T-cell (primary cell): ENCODE data around the gene TBL1XR1. TPM values are rescaled to one million over a fixed set of nuclear protein-coding genes. Genes with fewer than 3 reads are reported as not detected.
"Not testable (repeated sequence)": the region's sequence is repeated elsewhere in the genome, so short reads cannot be mapped to it uniquely, and the experiment has no call there.

Experiments used
- ATAC-seq, 4 experiments: fragments of 200-7000 bp in 3 of 4; fragments of 150-1000 bp in 1 of 4; cut with Tn5 transposase; replicated peaks in 1 of 4; 1 replicate in 3 of 4; 2 replicates in 1 of 4; pipeline ENCODE4 v1.10.0; 2021; ENCODE audit warnings: moderate library complexity in 3 of 4, mild to moderate bottlenecking in 2 of 4, moderate number of reproducible peaks in 1 of 4
- CTCF ChIA-PET, 2 donors: fragments of 300-600 bp; sonication (Branson Sonifier 250); formaldehyde crosslinking; loops; one replicate each; lab custom pipeline; 2022; ENCODE audit warnings: antibody characterized with exemption in 2 of 2; lab: Charles Lee
- POLR2A ChIA-PET, 2 donors: fragments of 300-600 bp; sonication (Branson Sonifier 250); formaldehyde crosslinking; loops; one replicate each; lab custom pipeline; 2022; ENCODE audit warnings: antibody characterized with exemption in 2 of 2; lab: Charles Lee
- DNase-seq, 35 experiments: peaks; one replicate each; pipeline versions ENCODE4 v3.0.0 to v3.0.0-alpha.2; 2013 to 2023
- H3K27ac ChIP-seq: one replicate; pipeline ENCODE4 v1.5.1; 2013; ENCODE audit warnings: low read length
- H3K27me3 ChIP-seq, 2 experiments: replicated peaks in 1 of 2; 1 replicate in 1 of 2; 2 replicates in 1 of 2; pipeline versions ENCODE4 v1.6.1 to v1.7.0; 2013; ENCODE audit warnings: low read length in 1 of 2, mixed read lengths in 1 of 2; ENCODE audit not compliant: control insufficient read depth in 2 of 2, insufficient read depth in 2 of 2; ENCODE audit errors: extremely low read depth in 1 of 2
- H3K36me3 ChIP-seq, 2 donors: 1 replicate in 1 of 2; 2 replicates in 1 of 2; pipeline versions ENCODE4 v1.6.1 to v1.7.0; 2013; ENCODE audit warnings: low read length in 1 of 2; ENCODE audit not compliant: control insufficient read depth in 2 of 2, insufficient read depth in 1 of 2; ENCODE audit errors: extremely low read depth in 1 of 2
- H3K4me1 ChIP-seq, 2 experiments: 1 replicate in 1 of 2; 2 replicates in 1 of 2; pipeline versions ENCODE4 v1.6.1 to v1.7.0; 2013; ENCODE audit warnings: low read length in 2 of 2, mixed read lengths in 1 of 2; ENCODE audit not compliant: insufficient read depth in 2 of 2, control insufficient read depth in 1 of 2; ENCODE audit errors: extremely low read depth in 1 of 2
- H3K4me3 ChIP-seq, 2 donors: 1 replicate in 1 of 2; 2 replicates in 1 of 2; pipeline versions ENCODE4 v1.5.1 to v1.7.0; 2013; ENCODE audit warnings: mild to moderate bottlenecking in 2 of 2, low read length in 1 of 2, moderate library complexity in 1 of 2; ENCODE audit not compliant: control insufficient read depth in 1 of 2; ENCODE audit errors: extremely low read depth in 1 of 2
- H3K9me3 ChIP-seq: 2 replicates; pipeline ENCODE4 v1.7.0; 2013
- H3K27ac Mint-ChIP-seq, 2 donors: one replicate each; pipeline ENCODE4 v1.8.0; 2020 to 2021; ENCODE audit warnings: mild to moderate bottlenecking in 2 of 2, mixed read lengths in 2 of 2
- H3K27me3 Mint-ChIP-seq, 2 donors: one replicate each; pipeline ENCODE4 v1.8.0; 2021 to 2022; ENCODE audit warnings: mixed read lengths in 2 of 2
- H3K36me3 Mint-ChIP-seq: one replicate; pipeline ENCODE4 v1.8.0; 2021; ENCODE audit warnings: mixed read lengths
- H3K4me1 Mint-ChIP-seq, 3 donors: one replicate each; pipeline ENCODE4 v1.8.0; 2020 to 2022; ENCODE audit warnings: mixed read lengths in 3 of 3, mild to moderate bottlenecking in 1 of 3
- H3K4me3 Mint-ChIP-seq, 3 donors: one replicate each; pipeline ENCODE4 v1.8.0; 2020 to 2022; ENCODE audit warnings: mild to moderate bottlenecking in 3 of 3, mixed read lengths in 3 of 3, moderate library complexity in 3 of 3
- H3K9me3 Mint-ChIP-seq, 3 donors: one replicate each; pipeline ENCODE4 v1.8.0; 2020 to 2022; ENCODE audit warnings: mixed read lengths in 3 of 3
- WGBS: methylation state at CpG from one replicate; pipeline ENCODE4 v1.1.5; 2013; ENCODE audit warnings: missing lambda C conversion rate; ENCODE audit not compliant: insufficient coverage; 5-methylcytosine and 5-hydroxymethylcytosine counted together
- total RNA-seq, 35 experiments: library from RNA in 6 of 35; stranded (reverse) in 6 of 35; fragments of 120-200 nt in 1 of 35; gene quantifications; one replicate each; pipeline versions ENCODE4 v1.2.1 to v1.2.4 and lab custom pipeline; 2013 to 2026

TBL1XR1 gene
- total RNA-seq, 5 donors from 2014 or later (not counting 1 experiment from before 2014, with no cell fraction given), result 120 to 156 (median 140) TPM

GRCh38 chr3:177145954-177146353, 51.3 kb downstream of the TBL1XR1 start:
- CTCF ChIA-PET, result interaction anchor here (0.6 to 1.0 kb wide), 3 partner anchors 50 to 406 kb away, joined by 3 to 4 read pairs (median 3); no protein-coding TSS in a partner anchor
- ATAC-seq (peak in 2 of 4 experiments; percentile 18 to 27), DNase-seq (peak in 1 of 35 experiments; percentile 41)
- H3K4me1 Mint-ChIP-seq, result peaks cover 79 to 88% (median 82%) of the 10 kb centered on the region in 3 donors
- 43% methylated on average over 2 of the region's 2 CpGs for WGBS
- peaks cover 3% of the 10 kb centered on the region for H3K36me3 Mint-ChIP-seq
- POLR2A ChIA-PET, result interaction anchor here (0.5 to 1.3 kb wide), 6 partner anchors 18 to 358 kb away, joined by 3 to 4 read pairs (median 3); no protein-coding TSS in a partner anchor
- no peaks in the 10 kb centered on the region for H3K27me3 Mint-ChIP-seq
- H3K9me3 Mint-ChIP-seq, result no peaks in the 10 kb centered on the region
- no peaks in the 10 kb centered on the region for H3K9me3 ChIP-seq
- peaks cover 35 to 49% of the 10 kb centered on the region in 2 experiments for H3K4me1 ChIP-seq
- peak overlapping the region; percentile 39 to 73 (median 61) for H3K4me3 Mint-ChIP-seq
- no peaks in the 10 kb centered on the region for H3K36me3 ChIP-seq
- H3K27ac ChIP-seq, result peak overlapping the region; percentile 75
- H3K27ac Mint-ChIP-seq, result peak overlapping the region; percentile 68 to 88
- no peaks in the 10 kb centered on the region for H3K27me3 ChIP-seq
- no peak overlapping the region for H3K4me3 ChIP-seq

GRCh38 chr3:177145381-177145780, 51.9 kb downstream of the TBL1XR1 start:
- no peaks in the 10 kb centered on the region for H3K36me3 ChIP-seq
- H3K27me3 Mint-ChIP-seq, result no peaks in the 10 kb centered on the region
- H3K4me3 ChIP-seq, result no peak overlapping the region
- H3K27ac Mint-ChIP-seq, result peak overlapping the region; percentile 68 to 88
- ChIA-PET POLR2A (interaction anchor here (0.5 to 1.3 kb wide), 6 partner anchors 19 to 359 kb away, joined by 3 to 4 read pairs (median 3); no protein-coding TSS in a partner anchor), CTCF (interaction anchor here in 1 of 2 donors (0.7 to 1.4 kb wide), 4 partner anchors 9 to 406 kb away, joined by 3 to 7 read pairs (median 4); no protein-coding TSS in a partner anchor)
- peak overlapping the region; percentile 75 for H3K27ac ChIP-seq
- peak in 3 of 4 experiments; percentile 15 to 48 (median 17) for ATAC-seq
- no peaks in the 10 kb centered on the region for H3K9me3 Mint-ChIP-seq
- DNase-seq, result peak in 1 of 35 experiments; percentile 54
- WGBS, result 67% methylated on average over 1 of the region's 1 CpG
- peak overlapping the region; percentile 39 to 73 (median 61) for H3K4me3 Mint-ChIP-seq
- H3K9me3 ChIP-seq, result no peaks in the 10 kb centered on the region
- peaks cover 3% of the 10 kb centered on the region for H3K36me3 Mint-ChIP-seq
- H3K4me1 ChIP-seq, result peaks cover 35 to 46% of the 10 kb centered on the region in 2 experiments
- no peaks in the 10 kb centered on the region for H3K27me3 ChIP-seq
- peaks cover 78 to 86% (median 80%) of the 10 kb centered on the region in 3 donors for H3K4me1 Mint-ChIP-seq

- Histone ChIP-seq H3K36me3 (no peaks in the 10 kb centered on the region), H3K4me1 (peaks cover 37 to 43% of the 10 kb centered on the region in 2 experiments), H3K4me3 (no peak overlapping the region), H3K27me3 (no peaks in the 10 kb centered on the region), H3K27ac (peak overlapping the region; percentile 75), H3K9me3 (no peaks in the 10 kb centered on the region)
- ATAC-seq (peak; percentile 58 to 96 (median 68)), DNase-seq (peak in 11 of 35 experiments; percentile 4 to 80 (median 23))
- no peaks in the 10 kb centered on the region for H3K9me3 Mint-ChIP-seq
- H3K36me3 Mint-ChIP-seq, result peaks cover 3% of the 10 kb centered on the region
- CTCF ChIA-PET, result interaction anchor here in 1 of 2 donors (0.7 to 1.4 kb wide), 4 partner anchors 10 to 53 kb away, joined by 3 to 7 read pairs (median 4); no protein-coding TSS in a partner anchor
- H3K27ac Mint-ChIP-seq, result peak overlapping the region; percentile 68 to 88
- no peaks in the 10 kb centered on the region for H3K27me3 Mint-ChIP-seq
- peaks cover 78 to 84% (median 80%) of the 10 kb centered on the region in 3 donors for H3K4me1 Mint-ChIP-seq
- no CpG with 5 or more reads among the region's 3 CpGs for WGBS
- H3K4me3 Mint-ChIP-seq, result peak overlapping the region; percentile 39 to 73 (median 61)
- POLR2A ChIA-PET, result interaction anchor here (0.6 to 1.3 kb wide), 6 partner anchors 11 to 216 kb away, joined by 3 to 4 read pairs (median 4); no protein-coding TSS in a partner anchor
Observed at GRCh38 chr3:177144922-177145321, 52.4 kb downstream of the TBL1XR1 start.

- ChIA-PET POLR2A (interaction anchor here in 1 of 2 donors (0.9 kb wide), 1 partner anchor 11 kb away, joined by 6 read pairs; no protein-coding TSS in a partner anchor), CTCF (no interaction called here)
- H3K27ac ChIP-seq, result peak overlapping the region; percentile 46
Observed at GRCh38 chr3:177141899-177142646, 55.2 kb downstream of the TBL1XR1 start.

GRCh38 chr3:177141471-177141870, 55.8 kb downstream of the TBL1XR1 start:
- Histone ChIP-seq H3K27ac (peak overlapping the region; percentile 46), H3K36me3 (no peaks in the 10 kb centered on the region), H3K4me1 (peaks cover 43 to 50% of the 10 kb centered on the region in 2 experiments), H3K4me3 (no peak overlapping the region), H3K27me3 (no peaks in the 10 kb centered on the region), H3K9me3 (no peaks in the 10 kb centered on the region)
- Mint-ChIP-seq H3K4me3 (peak overlapping the region in 2 of 3 donors; percentile 10 to 40), H3K27ac (peak overlapping the region; percentile 40 to 82), H3K36me3 (peaks cover 3% of the 10 kb centered on the region), H3K9me3 (no peaks in the 10 kb centered on the region), H3K4me1 (peaks cover 83 to 87% (median 87%) of the 10 kb centered on the region in 3 donors), H3K27me3 (no peaks in the 10 kb centered on the region)
- ChIA-PET POLR2A (interaction anchor here in 1 of 2 donors (0.9 kb wide), 1 partner anchor 10 kb away, joined by 6 read pairs; no protein-coding TSS in a partner anchor), CTCF (interaction anchor here in 1 of 2 donors (0.5 kb wide), 1 partner anchor 219 kb away, joined by 4 read pairs; no protein-coding TSS in a partner anchor)
- WGBS, result no CpG with 5 or more reads among the region's 6 CpGs
- DNase-seq (no peak), ATAC-seq (no peak)

More at GRCh38 chr3:177141899-177142646, 55.2 kb downstream of the TBL1XR1 start:
- no peaks in the 10 kb centered on the region for H3K27me3 Mint-ChIP-seq
- Histone ChIP-seq H3K4me1 (peaks cover 45 to 53% of the 10 kb centered on the region in 2 experiments), H3K36me3 (no peaks in the 10 kb centered on the region), H3K27me3 (no peaks in the 10 kb centered on the region), H3K4me3 (no peak overlapping the region), H3K9me3 (no peaks in the 10 kb centered on the region)
- H3K4me1 Mint-ChIP-seq, result peaks cover 83 to 87% (median 87%) of the 10 kb centered on the region in 3 donors
- no peaks in the 10 kb centered on the region for H3K9me3 Mint-ChIP-seq
- H3K4me3 Mint-ChIP-seq, result peak overlapping the region in 2 of 3 donors; percentile 10 to 40
- WGBS, result no CpG with 5 or more reads among the region's 6 CpGs
- DNase-seq (peak in 2 of 35 experiments; percentile 20 to 55), ATAC-seq (no peak)
- peak overlapping the region; percentile 40 to 82 for H3K27ac Mint-ChIP-seq
- H3K36me3 Mint-ChIP-seq, result peaks cover 3% of the 10 kb centered on the region

GRCh38 chr3:177139220-177139619, 58.1 kb downstream of the TBL1XR1 start:
- H3K27ac ChIP-seq, H3K9me3 Mint-ChIP-seq, H3K9me3 ChIP-seq, H3K36me3 Mint-ChIP-seq, H3K27me3 Mint-ChIP-seq, CTCF ChIA-PET, H3K27me3 ChIP-seq, H3K36me3 ChIP-seq, H3K4me3 ChIP-seq: not testable (repeated sequence)
- H3K27ac Mint-ChIP-seq, result peak overlapping the region; percentile 15 to 84
- H3K4me3 Mint-ChIP-seq, result peak overlapping the region in 2 of 3 donors; percentile 28 to 60
- peaks cover 27 to 41% of the 10 kb centered on the region in 2 experiments for H3K4me1 ChIP-seq
- POLR2A ChIA-PET, result interaction anchor here in 1 of 2 donors (0.7 to 1.3 kb wide), 2 partner anchors 21 to 703 kb away, joined by 3 to 6 read pairs; no protein-coding TSS in a partner anchor
- H3K4me1 Mint-ChIP-seq, result peaks cover 78 to 80% (median 79%) of the 10 kb centered on the region in 3 donors
- 48% methylated on average over 2 of the region's 10 CpGs for WGBS
- DNase-seq (peak in 30 of 35 experiments; percentile 12 to 57 (median 30)), ATAC-seq (peak; percentile 57 to 76 (median 76))
